ENCODE measurements around the gene DNMBP. TPM values are rescaled to one million over a fixed set of nuclear protein-coding genes. Genes with fewer than 3 reads are reported as not detected.
A peak's percentile ranks its signal among the peaks of the same experiment; 100 is the strongest.

Gene DNMBP
- total RNA-seq, 1 experiment from 2014 or later = 60.3 TPM

DNA sequence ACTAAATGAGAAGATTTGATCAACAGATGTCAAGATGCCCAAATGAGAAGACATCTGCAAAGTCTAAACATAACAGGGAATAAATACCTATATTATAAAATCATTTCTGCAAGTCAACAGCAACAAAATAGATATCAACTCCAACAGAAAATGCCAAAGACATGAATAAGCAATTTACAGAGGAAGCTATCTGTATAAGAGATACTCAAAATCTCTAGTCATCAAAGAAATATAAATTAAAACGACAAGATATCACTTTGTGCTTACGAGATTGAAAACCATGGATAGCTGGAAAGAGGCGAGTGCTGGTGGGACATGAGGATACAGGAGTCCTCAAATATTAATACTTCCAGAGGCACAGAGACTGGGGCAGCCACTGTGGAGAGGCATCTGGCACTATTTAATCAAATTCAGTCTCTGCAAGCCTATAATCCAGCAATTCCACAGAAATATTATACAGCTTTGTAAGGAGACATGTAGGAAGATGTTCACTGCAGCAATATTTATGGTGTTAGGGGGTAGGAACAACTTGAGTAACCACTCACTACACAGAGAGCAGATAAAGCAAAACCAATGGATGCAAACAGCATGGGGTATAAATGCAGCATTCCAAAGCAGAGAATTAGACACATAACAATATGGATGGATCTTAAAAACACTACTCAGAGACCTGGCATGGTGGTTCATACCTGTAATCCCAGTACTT is 4.8 kb downstream of the DNMBP start (continued):
- no peak for TF ChIP-seq EGR1 (IDR thresholded peaks at IDR 0.05; ENCODE audit: low read depth)

DNA sequence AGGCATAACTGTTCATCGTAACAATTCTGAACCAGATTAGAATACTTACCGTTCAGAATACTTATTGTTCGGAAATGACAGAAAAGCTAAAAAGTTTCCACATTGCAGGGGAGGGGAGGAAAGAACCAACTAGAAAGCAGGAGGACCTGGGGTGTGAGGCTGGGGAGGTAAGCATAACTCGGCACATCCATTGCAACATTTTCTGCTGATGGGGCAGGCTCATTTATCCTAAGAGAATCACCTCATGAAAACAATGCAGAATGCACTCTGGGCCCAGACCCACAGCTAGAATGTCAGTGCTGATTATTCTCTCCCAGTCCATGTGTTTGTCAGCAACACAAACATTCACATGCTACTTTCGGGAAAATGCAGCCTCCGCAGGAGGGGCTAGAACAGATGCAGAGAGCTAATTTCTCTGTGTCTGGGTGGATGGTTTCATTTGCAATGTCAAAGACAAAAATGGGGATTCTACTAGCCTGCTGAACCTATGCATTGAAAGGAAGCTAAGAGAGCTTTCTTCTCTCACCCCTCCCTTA is 9.6 kb downstream of the DNMBP start:
- H3K9me3 ChIP-seq (ENCODE audit: control insufficient read depth in 1 of 2, insufficient read depth in 1 of 2, low read depth in 1 of 2, low read length in 2 of 2) = no peaks in the 10 kb centered on the region
- intact Hi-C loops (cut with micrococcal nuclease) = no loop called here
- H3K79me2 ChIP-seq (ENCODE audit: insufficient read depth, low read length) = peaks cover 100% of the 10 kb centered on the region

More for the DNA sequence above, 9.6 kb downstream of the DNMBP start:
- H2AFZ ChIP-seq (ENCODE audit: low read depth, low read length, poor library complexity, severe bottlenecking) = no peak overlapping the region
- H3K4me2 ChIP-seq (ENCODE audit: low read length) = no peak overlapping the region
- H3K4me3 ChIP-seq (replicated peaks in 1 of 2; ENCODE audit: low read depth in 1 of 2, low read length in 2 of 2) = no peak overlapping the region
- no peak for ATAC-seq
- H3K4me1 ChIP-seq (ENCODE audit: control insufficient read depth in 1 of 2, insufficient read depth in 2 of 2, low read length in 2 of 2) = peaks cover 62 to 82% of the 10 kb centered on the region in 2 experiments
- ChIA-PET CTCF (interaction anchor here (1.0 to 1.9 kb wide), 3 partner anchors 9 to 45 kb away, joined by 3 to 5 read pairs (median 3); partner anchors contain the start of gene DNMBP), RAD21 (ENCODE audit: low non-redundant PET in 1 of 2, low total read pairs in 2 of 2, uncharacterized antibody in 2 of 2, unreplicated experiment in 2 of 2) (no interaction called here), POLR2A (no interaction called here)
- H3K27me3 ChIP-seq (ENCODE audit: insufficient read depth, low read length) = no peaks in the 10 kb centered on the region
- no peak overlapping the region for H3K27ac ChIP-seq (ENCODE audit: low read depth, low read length)
- H3K36me3 ChIP-seq (ENCODE audit: control insufficient read depth in 1 of 2, insufficient read depth in 2 of 2, low read length in 2 of 2) = peaks cover 0 to 21% of the 10 kb centered on the region in 2 experiments; a peak in 1 of 4 replicates
- no peak overlapping the region for H3K9ac ChIP-seq (ENCODE audit: low read length)
- no peaks in the 10 kb centered on the region for H3K9me2 ChIP-seq (ENCODE audit: insufficient read depth)
- BruUV-seq (replicated peaks) = TSS peak; percentile 4
- H4K20me1 ChIP-seq (ENCODE audit: insufficient read depth) = peaks cover 12% of the 10 kb centered on the region; the same call in 1 of the 2 replicates
- no peak for DNase-seq (ENCODE audit: low read depth, low spot score)
- TF ChIP-seq EZH2phosphoT487 (IDR thresholded peaks at IDR 0.05; ENCODE audit: borderline replicate concordance) = no peak
- TF ChIP-seq, protein P1, sequence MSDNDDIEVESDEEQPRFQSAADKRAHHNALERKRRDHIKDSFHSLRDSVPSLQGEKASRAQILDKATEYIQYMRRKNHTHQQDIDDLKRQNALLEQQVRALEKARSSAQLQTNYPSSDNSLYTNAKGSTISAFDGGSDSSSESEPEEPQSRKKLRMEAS (IDR thresholded peaks at IDR 0.05) = no peak
- TF ChIP-seq TCF7L2 (IDR thresholded peaks at IDR 0.05; ENCODE audit: borderline replicate concordance, extremely low read depth, insufficient read depth, insufficient read length) = no peak
